ENCODE results near the gene NMNAT1. TPM values are rescaled to one million over a fixed set of nuclear protein-coding genes. Genes with fewer than 3 reads are reported as not detected.

The NMNAT1 gene
- total RNA-seq (2021; ENCODE audit: unreplicated experiment): 7.6 TPM
- 8.2 TPM for polyA plus RNA-seq (2012; ENCODE audit: insufficient read length)
- Bru-seq, nascent RNA: percentile 51 among the genes with signal in this experiment
- percentile 56 among the genes with signal in this experiment for BruChase-seq, experiment 1, labeled RNA remaining after a 2-hour chase
- percentile 56 among the genes with signal in this experiment for BruChase-seq, experiment 2, labeled RNA remaining after a 6-hour chase
- long read RNA-seq, transcript NMNAT1-201 (5 exons, 3,781 nt): major isoform, 8 of 18 reads
- long read RNA-seq, partial matches to known transcripts: 0 of 18 reads
- long read RNA-seq, other reads (novel, unspliced or antisense): 10 of 18 reads

GRCh38 chr1:9942939-9943788, at the start of gene NMNAT1, which contains the start of gene LZIC:
Gene NMNAT1, plus strand, starts transcription at chr1:9943475. Its CDS starts 28,599 bp downstream, at chr1:9972074.
Gene LZIC, minus strand, starts transcription at chr1:9943391. Its CDS starts 6,772 bp downstream, at chr1:9936619.
- no peaks in the 10 kb centered on the region for H3K9me3 ChIP-seq (ENCODE audit: control insufficient read depth, insufficient read depth, low read depth, low read length)
- intact Hi-C loops (cut with micrococcal nuclease; ENCODE audit: unreplicated experiment): loop anchor here (1.0 to 2.0 kb wide), 2 partner anchors 68 to 90 kb away; partner anchors contain the start of gene UBE4B
- ATAC-seq (peak; percentile 100), DNase-seq (ENCODE audit: low read depth, low spot score) (peak; percentile 50)
- in situ Hi-C loops (cut with HindIII; ENCODE audit: low pct_unique_long_range_greater_than_20kb, low sequenced_read_pairs): no loop called here
- no TSS peak for BruUV-seq (replicated peaks)
- no peaks in the 10 kb centered on the region for H3K4me1 ChIP-seq (ENCODE audit: control insufficient read depth, insufficient read depth, low read length)
- peaks cover 3% of the 10 kb centered on the region for H3K36me3 ChIP-seq (ENCODE audit: control insufficient read depth, insufficient read depth, low read length)
- ChIA-PET CTCF (interaction anchor here (0.5 to 0.6 kb wide), 2 partner anchors 22 to 175 kb away, joined by 3 to 6 read pairs; no protein-coding TSS in a partner anchor), POLR2A (interaction anchor here (0.5 to 1.2 kb wide), 5 partner anchors 9 to 186 kb away, joined by 3 to 11 read pairs (median 5); no protein-coding TSS in a partner anchor)
- H3K27ac ChIP-seq (ENCODE audit: low read length): peak within 1 kb of the TSS; percentile 99
- H3K27me3 ChIP-seq (ENCODE audit: control insufficient read depth, insufficient read depth, low read length): no peaks in the 10 kb centered on the region
- H3K4me3 ChIP-seq (ENCODE audit: low read depth in 2 of 2, low read length in 2 of 2): peak within 1 kb of the TSS; percentile 92 to 100
- TF ChIP-seq POLR2AphosphoS5 (IDR thresholded peaks at IDR 0.05; ENCODE audit: low read depth, low read length) (peak; percentile 98), TCF7L2 (IDR thresholded peaks at IDR 0.05; ENCODE audit: low read depth, low read length) (no peak), SIN3A (IDR thresholded peaks at IDR 0.05; ENCODE audit: borderline replicate concordance, insufficient read depth, low read depth, low read length) (peak; percentile 94; the same call in 1 of the 2 replicates)
- TF ChIP-seq, protein P1, sequence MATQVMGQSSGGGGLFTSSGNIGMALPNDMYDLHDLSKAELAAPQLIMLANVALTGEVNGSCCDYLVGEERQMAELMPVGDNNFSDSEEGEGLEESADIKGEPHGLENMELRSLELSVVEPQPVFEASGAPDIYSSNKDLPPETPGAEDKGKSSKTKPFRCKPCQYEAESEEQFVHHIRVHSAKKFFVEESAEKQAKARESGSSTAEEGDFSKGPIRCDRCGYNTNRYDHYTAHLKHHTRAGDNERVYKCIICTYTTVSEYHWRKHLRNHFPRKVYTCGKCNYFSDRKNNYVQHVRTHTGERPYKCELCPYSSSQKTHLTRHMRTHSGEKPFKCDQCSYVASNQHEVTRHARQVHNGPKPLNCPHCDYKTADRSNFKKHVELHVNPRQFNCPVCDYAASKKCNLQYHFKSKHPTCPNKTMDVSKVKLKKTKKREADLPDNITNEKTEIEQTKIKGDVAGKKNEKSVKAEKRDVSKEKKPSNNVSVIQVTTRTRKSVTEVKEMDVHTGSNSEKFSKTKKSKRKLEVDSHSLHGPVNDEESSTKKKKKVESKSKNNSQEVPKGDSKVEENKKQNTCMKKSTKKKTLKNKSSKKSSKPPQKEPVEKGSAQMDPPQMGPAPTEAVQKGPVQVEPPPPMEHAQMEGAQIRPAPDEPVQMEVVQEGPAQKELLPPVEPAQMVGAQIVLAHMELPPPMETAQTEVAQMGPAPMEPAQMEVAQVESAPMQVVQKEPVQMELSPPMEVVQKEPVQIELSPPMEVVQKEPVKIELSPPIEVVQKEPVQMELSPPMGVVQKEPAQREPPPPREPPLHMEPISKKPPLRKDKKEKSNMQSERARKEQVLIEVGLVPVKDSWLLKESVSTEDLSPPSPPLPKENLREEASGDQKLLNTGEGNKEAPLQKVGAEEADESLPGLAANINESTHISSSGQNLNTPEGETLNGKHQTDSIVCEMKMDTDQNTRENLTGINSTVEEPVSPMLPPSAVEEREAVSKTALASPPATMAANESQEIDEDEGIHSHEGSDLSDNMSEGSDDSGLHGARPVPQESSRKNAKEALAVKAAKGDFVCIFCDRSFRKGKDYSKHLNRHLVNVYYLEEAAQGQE (IDR thresholded peaks at IDR 0.05; ENCODE audit: insufficient read depth in 1 of 2, low read depth in 2 of 2, low read length in 1 of 2): peak; percentile 4 to 51; a peak in 1 of 4 replicates

GRCh38 chr1:9894115-9894514, 49.2 kb upstream of the NMNAT1 start:
- no peaks in the 10 kb centered on the region for H3K27me3 ChIP-seq (ENCODE audit: control insufficient read depth, insufficient read depth, low read length)
- H3K4me1 ChIP-seq (ENCODE audit: control insufficient read depth, insufficient read depth, low read length): peaks cover 48% of the 10 kb centered on the region
- no peak for TF ChIP-seq CTCF (IDR thresholded peaks at IDR 0.05)
- TF ChIP-seq, protein P1 (IDR thresholded peaks at IDR 0.05; ENCODE audit: insufficient read depth in 1 of 2, low read depth in 2 of 2, low read length in 1 of 2): no peak
- no peak for TF ChIP-seq SIN3A (IDR thresholded peaks at IDR 0.05; ENCODE audit: borderline replicate concordance, insufficient read depth, low read depth, low read length)
- TF ChIP-seq POLR2AphosphoS5 (IDR thresholded peaks at IDR 0.05; ENCODE audit: low read depth, low read length): no peak
- no peak for TF ChIP-seq TCF7L2 (IDR thresholded peaks at IDR 0.05; ENCODE audit: low read depth, low read length)
- ATAC-seq (peak; percentile 65), DNase-seq (ENCODE audit: low read depth, low spot score) (no peak)
- H3K27ac ChIP-seq (ENCODE audit: low read length): peak overlapping the region; percentile 65
- ChIA-PET CTCF (interaction anchor here (0.7 kb wide), 1 partner anchor 197 kb away, joined by 4 read pairs; no protein-coding TSS in a partner anchor), POLR2A (interaction anchor here (0.7 kb wide), 1 partner anchor 8 kb away, joined by 8 read pairs; no protein-coding TSS in a partner anchor)
- H3K36me3 ChIP-seq (ENCODE audit: control insufficient read depth, insufficient read depth, low read length): no peaks in the 10 kb centered on the region
- in situ Hi-C loops (cut with HindIII; ENCODE audit: low pct_unique_long_range_greater_than_20kb, low sequenced_read_pairs) (no loop called here), intact Hi-C loops (cut with micrococcal nuclease; ENCODE audit: unreplicated experiment) (no loop called here)
- no TSS peak for BruUV-seq (replicated peaks)
- H3K9me3 ChIP-seq (ENCODE audit: control insufficient read depth, insufficient read depth, low read depth, low read length): no peaks in the 10 kb centered on the region
- peak overlapping the region in 1 of 2 experiments; percentile 32; a peak in 2 of 4 replicates for H3K4me3 ChIP-seq (ENCODE audit: low read depth in 2 of 2, low read length in 2 of 2)
